H1 (cell line): ENCODE data around the gene PAXIP1. TPM values are rescaled to one million over a fixed set of nuclear protein-coding genes. Genes with fewer than 3 reads are reported as not detected.

Experiments used
- BACH1 ChIP-seq: IDR thresholded peaks from 2 replicates; pipeline ENCODE4 v1.6.1; 2012; ENCODE audit warnings: low read length, improper control_type of control experiment
- CBX5 ChIP-seq: fragments of 300-800, 300-1000 bp; sonication (generic); IDR thresholded peaks from 2 replicates; pipeline ENCODE4 v1.7.1; 2016; ENCODE audit warnings: antibody characterized with exemption, low read length, low read depth
- CHD2 ChIP-seq: IDR thresholded peaks from 2 replicates; pipeline ENCODE4 v1.6.1; 2012; ENCODE audit warnings: low read length, improper control_type of control experiment
- CHD7 ChIP-seq: fragments of 300-600 bp; sonication (generic); IDR thresholded peaks from 2 replicates; pipeline ENCODE4 v1.7.1; 2012; ENCODE audit warnings: low read length, moderate library complexity, mild to moderate bottlenecking, inconsistent platforms; ENCODE audit not compliant: insufficient replicate concordance
- FOSL1 ChIP-seq: IDR thresholded peaks from 2 replicates; pipeline ENCODE4 v1.6.1; 2011; ENCODE audit warnings: mild to moderate bottlenecking, low read depth, low read length, moderate library complexity; ENCODE audit not compliant: insufficient read depth
- GTF2F1 ChIP-seq: IDR thresholded peaks from 2 replicates; pipeline ENCODE4 v1.6.1; 2012; ENCODE audit warnings: low read depth, low read length, improper control_type of control experiment, borderline replicate concordance
- RAD21 ChIP-seq, 2 experiments: IDR thresholded peaks in 1 of 2; conservative IDR thresholded peaks in 1 of 2; 2 replicates each; pipeline ENCODE4 v1.6.1; 2011; ENCODE audit warnings: low read depth in 2 of 2, low read length in 2 of 2, improper control_type of control experiment in 1 of 2, inconsistent platforms in 1 of 2, mild to moderate bottlenecking in 1 of 2, moderate library complexity in 1 of 2
- RFX5 ChIP-seq: IDR thresholded peaks from 2 replicates; pipeline ENCODE4 v1.6.1; 2011; ENCODE audit warnings: low read depth, low read length, improper control_type of control experiment, borderline replicate concordance
- SP1 ChIP-seq: IDR thresholded peaks from 2 replicates; pipeline ENCODE4 v1.6.1; 2011; ENCODE audit warnings: low read depth, low read length
- SRF ChIP-seq: IDR thresholded peaks from 2 replicates; pipeline ENCODE4 v1.6.1; 2011; ENCODE audit warnings: mild to moderate bottlenecking, low read depth, low read length, moderate library complexity
- SUZ12 ChIP-seq: fragments of 200-600 bp; sonication (generic); IDR thresholded peaks from 2 replicates; pipeline ENCODE4 v1.6.1; 2012; ENCODE audit warnings: mild to moderate bottlenecking, inconsistent platforms, low read length, moderate library complexity, mixed read lengths
- polyA plus RNA-seq, 7 experiments: library from polyadenylated mRNA; depleted of rRNA in 3 of 7; stranded (reverse) in 5 of 7; unstranded in 2 of 7; fragments of >200 nt in 5 of 7; fragments of 200-250 nt in 2 of 7; gene quantifications; 1 replicate in 5 of 7; 2 replicates in 1 of 7; 4 replicates in 1 of 7; pipeline versions ENCODE4 v1.2.1 to v1.2.3, GENCODE V29; 2011 to 2013; ENCODE audit warnings: missing spikeins in 2 of 7, mixed read lengths in 2 of 7
- total RNA-seq: library from RNA; stranded (reverse); fragmentation: NEBNext Ultra II Directional; extraction: Animal tissue kit (Norgen Biotek cat#: 25700); gene quantifications from 2 replicates; pipeline ENCODE4 v1.2.1, GENCODE V29; 2021

Gene PAXIP1
- total and polyA plus RNA-seq, 2 of the 8 experiments (the other 6 are each of a cell fraction or from before 2014, with no cell fraction given) = 32.4 to 32.8 TPM

GRCh38 chr7:154905146-154905545 lies 97.8 kb downstream of the PAXIP1 start (continued):
- TF ChIP-seq RAD21 (IDR thresholded peaks at IDR 0.05 in 1 of 2, conservative IDR thresholded peaks at IDR 0.05 in 1 of 2; ENCODE audit: low read depth in 2 of 2, low read length in 2 of 2) (no peak), FOSL1 (no peak), CBX5 (no peak), CHD7 (no peak), SUZ12 (no peak), SP1 (no peak), RFX5 (no peak), SRF (no peak), GTF2F1 (no peak), BACH1 (no peak), CHD2 (no peak)
